IMR-90 (cell line): ENCODE results near the gene IFTAP. TPM values are rescaled to one million over a fixed set of nuclear protein-coding genes. Genes with fewer than 3 reads are reported as not detected.

Experiments
- ATAC-seq: fragments of 200-7000 bp; cut with Tn5 transposase; 2 replicates; pipeline ENCODE4 v1.9.1; 2020; ENCODE audit warnings: low read depth, mild to moderate bottlenecking, moderate library complexity
- BruUV-seq: library from RNA; stranded (reverse); fragments of 400-500 nt; replicated peaks from 2 replicates; lab custom pipeline; 2021; lab: Mats Ljungman, UMichigan
- CTCF ChIA-PET: fragments of 300-600 bp; formaldehyde crosslinking; extraction: SDS; loops from one replicate; lab custom pipeline; 2021; ENCODE audit warnings: antibody characterized with exemption; lab: Yijun Ruan, JAX
- POLR2A ChIA-PET: fragments of 300-600 bp; sonication (Branson Sonifier 250); formaldehyde crosslinking; loops from one replicate; lab custom pipeline; 2022; ENCODE audit warnings: antibody characterized with exemption; ENCODE audit not compliant: unreplicated experiment; lab: Charles Lee
- DNase-seq: peaks from one replicate; pipeline ENCODE4 v3.0.0; 2013
- H2AFZ ChIP-seq: replicated peaks from 2 replicates; pipeline ENCODE3; 2013; ENCODE audit warnings: low read length, mild to moderate bottlenecking; ENCODE audit not compliant: poor library complexity
- H2AK5ac ChIP-seq: 2 replicates; pipeline ENCODE4 v1.6.1; 2013; ENCODE audit warnings: low read depth, low read length, inconsistent platforms
- H2AK9ac ChIP-seq: replicated peaks from 2 replicates; pipeline ENCODE3; 2013; ENCODE audit warnings: mild to moderate bottlenecking, low read depth, low read length, moderate library complexity; ENCODE audit not compliant: poor library complexity
- H2BK120ac ChIP-seq: 2 replicates; pipeline ENCODE4 v1.6.1; 2013; ENCODE audit warnings: low read depth, low read length, inconsistent platforms
- H2BK15ac ChIP-seq: 3 replicates; pipeline ENCODE4 v1.6.1; 2013; ENCODE audit warnings: low read depth, low read length, inconsistent platforms
- H2BK20ac ChIP-seq: 2 replicates; pipeline ENCODE4 v1.6.1; 2013; ENCODE audit warnings: low read depth, mild to moderate bottlenecking, inconsistent platforms, low read length, moderate library complexity
- H2BK5ac ChIP-seq: 2 replicates; pipeline ENCODE4 v1.6.1; 2013; ENCODE audit warnings: mild to moderate bottlenecking, low read depth, low read length, inconsistent platforms; ENCODE audit not compliant: poor library complexity, severe bottlenecking
- H3K14ac ChIP-seq: replicated peaks from 2 replicates; pipeline ENCODE4 v1.6.1; 2013; ENCODE audit warnings: low read depth, low read length, inconsistent platforms
- H3K18ac ChIP-seq: 2 replicates; pipeline ENCODE4 v1.6.1; 2013; ENCODE audit warnings: low read depth, low read length, control low read depth
- H3K23ac ChIP-seq: 2 replicates; pipeline ENCODE4 v1.6.1; 2013; ENCODE audit warnings: low read depth, low read length, inconsistent platforms
- H3K27ac ChIP-seq: 2 replicates; pipeline ENCODE4 v1.5.1; 2013; ENCODE audit warnings: mild to moderate bottlenecking, control low read depth, low read length; ENCODE audit not compliant: insufficient read depth
- H3K27me3 ChIP-seq: 2 replicates; pipeline ENCODE4 v1.6.1; 2013; ENCODE audit warnings: low read length; ENCODE audit not compliant: control insufficient read depth, insufficient read depth
- H3K36me3 ChIP-seq: 2 replicates; pipeline ENCODE4 v1.6.1; 2013; ENCODE audit warnings: low read length, mixed read lengths; ENCODE audit not compliant: control insufficient read depth, insufficient read depth
- H3K4ac ChIP-seq: 2 replicates; pipeline ENCODE4 v1.6.1; 2013; ENCODE audit warnings: low read depth, low read length, inconsistent platforms
- H3K4me1 ChIP-seq: 2 replicates; pipeline ENCODE4 v1.6.1; 2013; ENCODE audit warnings: low read length, mixed read lengths; ENCODE audit not compliant: control insufficient read depth, insufficient read depth
- H3K4me2 ChIP-seq: 2 replicates; pipeline ENCODE4 v1.6.1; 2013; ENCODE audit warnings: low read depth, mild to moderate bottlenecking, control low read depth, low read length, moderate library complexity
- H3K4me3 ChIP-seq: 2 replicates; pipeline ENCODE4 v1.5.1; 2013; ENCODE audit warnings: low read depth, mild to moderate bottlenecking, control low read depth, low read length, moderate library complexity; ENCODE audit not compliant: insufficient read depth
- H3K56ac ChIP-seq: 2 replicates; pipeline ENCODE4 v1.6.1; 2013; ENCODE audit warnings: low read length, inconsistent platforms; ENCODE audit not compliant: insufficient read depth; ENCODE audit errors: extremely low read depth
- H3K79me1 ChIP-seq, 2 experiments: 2 replicates each; pipeline ENCODE4 v1.6.1; 2013; ENCODE audit warnings: low read length in 2 of 2, inconsistent platforms in 1 of 2, low read depth in 1 of 2
- H3K9ac ChIP-seq: 2 replicates; pipeline ENCODE4 v1.6.1; 2013; ENCODE audit warnings: low read depth, low read length, control low read depth
- H3K9me1 ChIP-seq: 2 replicates; pipeline ENCODE4 v1.6.1; 2013; ENCODE audit warnings: low read length, inconsistent platforms; ENCODE audit not compliant: insufficient read depth
- H3K9me3 ChIP-seq: 2 replicates; pipeline ENCODE4 v1.6.1; 2013; ENCODE audit warnings: low read length; ENCODE audit not compliant: control insufficient read depth, insufficient read depth
- H4K20me1 ChIP-seq: 2 replicates; pipeline ENCODE4 v1.6.1; 2013; ENCODE audit warnings: low read length, inconsistent platforms; ENCODE audit not compliant: insufficient read depth
- H4K5ac ChIP-seq: 2 replicates; pipeline ENCODE4 v1.6.1; 2013; ENCODE audit warnings: mild to moderate bottlenecking, low read depth, low read length, control low read depth
- H4K8ac ChIP-seq, 2 experiments: 2 replicates each; pipeline ENCODE4 v1.6.1; 2013; ENCODE audit warnings: low read depth in 2 of 2, low read length in 2 of 2, control low read depth in 1 of 2, inconsistent platforms in 1 of 2
- H4K91ac ChIP-seq: 2 replicates; pipeline ENCODE4 v1.6.1; 2013; ENCODE audit warnings: low read depth, low read length, inconsistent platforms; ENCODE audit not compliant: insufficient read depth
- CEBPB ChIP-seq: IDR thresholded peaks from 2 replicates; pipeline ENCODE4 v1.6.1; 2012; ENCODE audit warnings: low read depth, low read length, improper control_type of control experiment
- MXI1 ChIP-seq: IDR thresholded peaks from 2 replicates; pipeline ENCODE4 v1.6.1; 2012; ENCODE audit warnings: low read depth, mild to moderate bottlenecking, low read length, moderate library complexity, borderline replicate concordance
- NFE2L2 ChIP-seq: fragments of 150-350 bp; IDR thresholded peaks from 2 replicates; pipeline ENCODE4 v1.6.1; 2016; ENCODE audit warnings: low read depth, mild to moderate bottlenecking, low read length
- RAD21 ChIP-seq: IDR thresholded peaks from 2 replicates; pipeline ENCODE4 v1.6.1; 2012; ENCODE audit warnings: low read length, improper control_type of control experiment
- SMC3 ChIP-seq: fragments of 150-350 bp; IDR thresholded peaks from 2 replicates; pipeline ENCODE4 v1.6.1; 2016; ENCODE audit warnings: low read depth, mild to moderate bottlenecking, antibody characterized with exemption, low read length, moderate library complexity
- WGBS, 2 experiments: methylation state at CpG; one replicate each; pipeline versions ENCODE4 v1.1.5 to v1.1.7; 2013; ENCODE audit warnings: missing lambda C conversion rate in 2 of 2; ENCODE audit not compliant: insufficient read length in 1 of 2; ENCODE audit errors: extremely low coverage in 2 of 2; 5-methylcytosine and 5-hydroxymethylcytosine counted together
- dilution Hi-C: fragments of 300-500 bp; cut with HindIII; formaldehyde crosslinking; loops from one replicate; pipeline ENCODE4 v1.14.3; 2018; ENCODE audit warnings: low sequenced_read_pairs; ENCODE audit not compliant: unreplicated experiment
- in situ Hi-C: fragments of 300-500 bp; cut with MboI; formaldehyde crosslinking; loops from 3 replicates; pipeline ENCODE4 v1.14.3; 2019; ENCODE audit warnings: low sequenced_read_pairs, inconsistent platforms, mixed read lengths
- intact Hi-C: fragments of 100-400 bp; cut with micrococcal nuclease; formaldehyde crosslinking; loops from 2 replicates; pipeline ENCODE4 v1.10.0; 2022
- polyA plus RNA-seq, 3 experiments: library from polyadenylated mRNA; depleted of rRNA; stranded (reverse); fragments of >200 nt; gene quantifications; 2 replicates each; pipeline ENCODE4 v1.2.3, GENCODE V29; 2012; ENCODE audit warnings: low replicate concordance in 1 of 3
- total RNA-seq: library from RNA; depleted of rRNA; stranded (reverse); fragments of >200 nt; gene quantifications from 2 replicates; pipeline ENCODE4 v1.2.3, GENCODE V29; 2012
- TF ChIP-seq, protein P1 (sequence below): conservative IDR thresholded peaks from 2 replicates; pipeline ENCODE4 v1.5.1; 2012; ENCODE audit warnings: mild to moderate bottlenecking, low read depth, low read length, improper control_type of control experiment

Gene IFTAP
- total and polyA plus RNA-seq, 2 of the 4 experiments (the other 2 are of a cell fraction), result 15.8 to 28.5 TPM

- H3K18ac ChIP-seq, result no peak overlapping the region
- no peaks in the 10 kb centered on the region for H3K79me1 ChIP-seq
- H4K91ac ChIP-seq, result no peak overlapping the region
- H2AFZ ChIP-seq, result peak overlapping the region; percentile 78
- no peak overlapping the region for H2BK15ac ChIP-seq
- no peak overlapping the region for H3K23ac ChIP-seq
- ATAC-seq (peak; percentile 91), DNase-seq (peak; percentile 69)
- no peaks in the 10 kb centered on the region for H3K36me3 ChIP-seq
- H2AK5ac ChIP-seq, result no peak overlapping the region
- no peak overlapping the region for H3K14ac ChIP-seq
- H3K27ac ChIP-seq, result no peak overlapping the region
- POLR2A ChIA-PET, result no interaction called here
- no peak overlapping the region for H3K9ac ChIP-seq
- dilution Hi-C loops, result no loop called here
- H4K5ac ChIP-seq, result no peak overlapping the region
- no peak overlapping the region for H2AK9ac ChIP-seq
- H4K8ac ChIP-seq, result no peak overlapping the region
- no peaks in the 10 kb centered on the region for H3K9me1 ChIP-seq
- no peaks in the 10 kb centered on the region for H3K9me3 ChIP-seq
- H3K4ac ChIP-seq, result no peak overlapping the region
- peak; percentile 91 for TF ChIP-seq CEBPB
- TF ChIP-seq, protein P1, sequence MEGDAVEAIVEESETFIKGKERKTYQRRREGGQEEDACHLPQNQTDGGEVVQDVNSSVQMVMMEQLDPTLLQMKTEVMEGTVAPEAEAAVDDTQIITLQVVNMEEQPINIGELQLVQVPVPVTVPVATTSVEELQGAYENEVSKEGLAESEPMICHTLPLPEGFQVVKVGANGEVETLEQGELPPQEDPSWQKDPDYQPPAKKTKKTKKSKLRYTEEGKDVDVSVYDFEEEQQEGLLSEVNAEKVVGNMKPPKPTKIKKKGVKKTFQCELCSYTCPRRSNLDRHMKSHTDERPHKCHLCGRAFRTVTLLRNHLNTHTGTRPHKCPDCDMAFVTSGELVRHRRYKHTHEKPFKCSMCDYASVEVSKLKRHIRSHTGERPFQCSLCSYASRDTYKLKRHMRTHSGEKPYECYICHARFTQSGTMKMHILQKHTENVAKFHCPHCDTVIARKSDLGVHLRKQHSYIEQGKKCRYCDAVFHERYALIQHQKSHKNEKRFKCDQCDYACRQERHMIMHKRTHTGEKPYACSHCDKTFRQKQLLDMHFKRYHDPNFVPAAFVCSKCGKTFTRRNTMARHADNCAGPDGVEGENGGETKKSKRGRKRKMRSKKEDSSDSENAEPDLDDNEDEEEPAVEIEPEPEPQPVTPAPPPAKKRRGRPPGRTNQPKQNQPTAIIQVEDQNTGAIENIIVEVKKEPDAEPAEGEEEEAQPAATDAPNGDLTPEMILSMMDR, result peak; percentile 81
- peak; percentile 80 for TF ChIP-seq RAD21
- TF ChIP-seq MXI1, result no peak
- TF ChIP-seq SMC3, result peak; percentile 56
- TF ChIP-seq NFE2L2, result no peak
- in situ Hi-C loops, result loop anchor here (5.0 kb wide), 1 partner anchor 45 kb away; no protein-coding TSS in a partner anchor
- no peak overlapping the region for H2BK120ac ChIP-seq
- no peak overlapping the region for H3K4me3 ChIP-seq
- no peaks in the 10 kb centered on the region for H4K20me1 ChIP-seq
- no peaks in the 10 kb centered on the region for H3K4me1 ChIP-seq
- no peak overlapping the region for H3K56ac ChIP-seq
- intact Hi-C loops, result loop anchor here (1.0 kb wide), 1 partner anchor 45 kb away; no protein-coding TSS in a partner anchor
- no peak overlapping the region for H2BK5ac ChIP-seq
- H3K27me3 ChIP-seq, result peaks cover 7% of the 10 kb centered on the region
- no TSS peak for BruUV-seq
- 0 out of 2 replicates have a peak overlapping the region, but pooled peaks have one; percentile 68 for H3K4me2 ChIP-seq
- WGBS, 2 experiments, result no CpG with 5 or more reads among the region's 5 CpGs
- no peak overlapping the region for H2BK20ac ChIP-seq
- CTCF ChIA-PET, result interaction anchor here (0.8 to 2.8 kb wide), 9 partner anchors 10 to 138 kb away, joined by 3 to 34 read pairs (median 5); no protein-coding TSS in a partner anchor
These were observed 108.2 kb downstream of the IFTAP start for GRCh38 chr11:36702330-36703054.
